ENCODE measurements around the gene SERP2. TPM values are rescaled to one million over a fixed set of nuclear protein-coding genes. Genes with fewer than 3 reads are reported as not detected.

The SERP2 gene
- polyA plus RNA-seq, 1 experiment: 5.4 TPM

- ChIA-PET CTCF (interaction anchor here (0.9 kb wide), 1 partner anchor 19 kb away, joined by 3 read pairs; no protein-coding TSS in a partner anchor), POLR2A (no interaction called here)
These were observed 41.1 kb downstream of the SERP2 start for GRCh38 chr13:44414716-44415115.

GRCh38 chr13:44415815-44416214 lies 42.2 kb downstream of the SERP2 start:
- no peak for DNase-seq (ENCODE audit: low read depth)
- H3K27me3 ChIP-seq (ENCODE audit: control insufficient read depth, insufficient read depth, low read length): no peaks in the 10 kb centered on the region; the same call in 1 of the 2 replicates
- no peak for TF ChIP-seq CTCF (IDR thresholded peaks at IDR 0.05; ENCODE audit: insufficient read depth, low read depth, low read length)
- ChIA-PET POLR2A (no interaction called here), CTCF (interaction anchor here (0.6 kb wide), 2 partner anchors 552 to 554 kb away, joined by 3 read pairs; no protein-coding TSS in a partner anchor)
- no peak overlapping the region for H3K4me3 ChIP-seq (ENCODE audit: low read depth, low read length)
- no peaks in the 10 kb centered on the region for H3K36me3 ChIP-seq (ENCODE audit: control insufficient read depth, insufficient read depth, low read length)

More at GRCh38 chr13:44414716-44415115, 41.1 kb downstream of the SERP2 start:
- no peak for DNase-seq (ENCODE audit: low read depth)
- Histone ChIP-seq H3K27me3 (ENCODE audit: control insufficient read depth, insufficient read depth, low read length) (peaks cover 2% of the 10 kb centered on the region), H3K36me3 (ENCODE audit: control insufficient read depth, insufficient read depth, low read length) (no peaks in the 10 kb centered on the region), H3K4me3 (ENCODE audit: low read depth, low read length) (no peak overlapping the region)
- no peak for TF ChIP-seq CTCF (IDR thresholded peaks at IDR 0.05; ENCODE audit: insufficient read depth, low read depth, low read length)

GRCh38 chr13:44416301-44416700 lies 42.7 kb downstream of the SERP2 start:
- no peaks in the 10 kb centered on the region; the same call in 1 of the 2 replicates for H3K27me3 ChIP-seq (ENCODE audit: control insufficient read depth, insufficient read depth, low read length)
- H3K4me3 ChIP-seq (ENCODE audit: low read depth, low read length): no peak overlapping the region
- H3K36me3 ChIP-seq (ENCODE audit: control insufficient read depth, insufficient read depth, low read length): no peaks in the 10 kb centered on the region
- no peak for DNase-seq (ENCODE audit: low read depth)
- no peak for TF ChIP-seq CTCF (IDR thresholded peaks at IDR 0.05; ENCODE audit: insufficient read depth, low read depth, low read length)
- ChIA-PET CTCF (interaction anchor here (0.5 to 0.6 kb wide), 2 partner anchors 179 to 551 kb away, joined by 3 read pairs; no protein-coding TSS in a partner anchor), POLR2A (no interaction called here)

- no peak overlapping the region for H3K4me3 ChIP-seq (ENCODE audit: low read depth, low read length)
- no peaks in the 10 kb centered on the region for H3K36me3 ChIP-seq (ENCODE audit: control insufficient read depth, insufficient read depth, low read length)
- no peaks in the 10 kb centered on the region; the same call in 1 of the 2 replicates for H3K27me3 ChIP-seq (ENCODE audit: control insufficient read depth, insufficient read depth, low read length)
- ChIA-PET CTCF (interaction anchor here (0.5 kb wide), 1 partner anchor 179 kb away, joined by 3 read pairs; no protein-coding TSS in a partner anchor), POLR2A (no interaction called here)
- DNase-seq (ENCODE audit: low read depth): no peak
- no peak for TF ChIP-seq CTCF (IDR thresholded peaks at IDR 0.05; ENCODE audit: insufficient read depth, low read depth, low read length)
These were observed 43.1 kb downstream of the SERP2 start for GRCh38 chr13:44416744-44417143.

- Histone ChIP-seq H3K36me3 (ENCODE audit: control insufficient read depth, insufficient read depth, low read length) (no peaks in the 10 kb centered on the region), H3K27me3 (ENCODE audit: control insufficient read depth, insufficient read depth, low read length) (peaks cover 6% of the 10 kb centered on the region; the same call in 1 of the 2 replicates), H3K4me3 (ENCODE audit: low read depth, low read length) (no peak overlapping the region)
- ChIA-PET POLR2A (no interaction called here), CTCF (no interaction called here)
- DNase-seq (ENCODE audit: low read depth): no peak
- no peak for TF ChIP-seq CTCF (IDR thresholded peaks at IDR 0.05; ENCODE audit: insufficient read depth, low read depth, low read length)
These were observed 43.8 kb downstream of the SERP2 start for GRCh38 chr13:44417446-44417845.

Data from BJ (cell line).